Stimulated activated CD8-positive, alpha-beta memory T cell treated with anti-CD3 and anti-CD28 coated beads, Interleukin-7, amount 100 ng/mL, for 4 hours (primary cell): ENCODE data around the gene MNT.
A peak's percentile ranks its signal among the peaks of the same experiment; 100 is the strongest.
"Not testable (repeated sequence)": the region's sequence is repeated elsewhere in the genome, so short reads cannot be mapped to it uniquely, and the experiment has no call there.

ENCODE experiments used
- DNase-seq, 2 donors: peaks; one replicate each; pipeline ENCODE4 v3.0.0-alpha.2; 2020; ENCODE audit warnings: low read depth in 2 of 2

MNT gene, protein sequence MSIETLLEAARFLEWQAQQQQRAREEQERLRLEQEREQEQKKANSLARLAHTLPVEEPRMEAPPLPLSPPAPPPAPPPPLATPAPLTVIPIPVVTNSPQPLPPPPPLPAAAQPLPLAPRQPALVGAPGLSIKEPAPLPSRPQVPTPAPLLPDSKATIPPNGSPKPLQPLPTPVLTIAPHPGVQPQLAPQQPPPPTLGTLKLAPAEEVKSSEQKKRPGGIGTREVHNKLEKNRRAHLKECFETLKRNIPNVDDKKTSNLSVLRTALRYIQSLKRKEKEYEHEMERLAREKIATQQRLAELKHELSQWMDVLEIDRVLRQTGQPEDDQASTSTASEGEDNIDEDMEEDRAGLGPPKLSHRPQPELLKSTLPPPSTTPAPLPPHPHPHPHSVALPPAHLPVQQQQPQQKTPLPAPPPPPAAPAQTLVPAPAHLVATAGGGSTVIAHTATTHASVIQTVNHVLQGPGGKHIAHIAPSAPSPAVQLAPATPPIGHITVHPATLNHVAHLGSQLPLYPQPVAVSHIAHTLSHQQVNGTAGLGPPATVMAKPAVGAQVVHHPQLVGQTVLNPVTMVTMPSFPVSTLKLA

DNA sequence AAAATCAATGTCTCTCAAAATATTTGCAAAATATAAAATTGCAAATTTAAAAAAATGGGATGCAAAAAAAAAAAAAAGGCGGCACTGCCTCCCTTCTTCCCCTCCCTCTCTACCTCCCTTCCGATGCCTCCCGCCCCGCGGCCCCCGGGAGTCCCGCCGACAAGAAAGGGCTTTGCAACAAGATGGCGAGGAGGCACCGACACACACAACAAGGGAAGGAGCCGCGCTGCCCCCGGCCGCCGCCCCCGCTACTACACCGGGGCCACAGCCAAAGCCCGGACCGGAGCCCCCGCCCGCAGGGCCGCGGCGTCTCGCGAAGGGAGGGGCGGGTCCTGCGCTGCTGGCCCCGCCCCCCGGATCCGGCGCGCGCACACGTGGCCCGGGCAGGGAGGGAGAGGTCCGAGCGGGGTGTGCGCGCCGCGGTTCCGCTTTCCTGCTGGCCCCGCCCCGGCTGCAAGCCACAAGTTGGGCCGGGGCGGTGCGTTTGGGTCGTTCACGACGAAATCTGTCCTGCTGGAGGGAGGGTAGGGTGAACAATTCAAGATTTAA is at the start of gene MNT:
TSS of gene MNT (minus strand) at position 184 of the 549 bp plus-strand sequence. CDS start 348 bp downstream, outside the sequence.
- peak; percentile 89 to 95 for DNase-seq

DNA sequence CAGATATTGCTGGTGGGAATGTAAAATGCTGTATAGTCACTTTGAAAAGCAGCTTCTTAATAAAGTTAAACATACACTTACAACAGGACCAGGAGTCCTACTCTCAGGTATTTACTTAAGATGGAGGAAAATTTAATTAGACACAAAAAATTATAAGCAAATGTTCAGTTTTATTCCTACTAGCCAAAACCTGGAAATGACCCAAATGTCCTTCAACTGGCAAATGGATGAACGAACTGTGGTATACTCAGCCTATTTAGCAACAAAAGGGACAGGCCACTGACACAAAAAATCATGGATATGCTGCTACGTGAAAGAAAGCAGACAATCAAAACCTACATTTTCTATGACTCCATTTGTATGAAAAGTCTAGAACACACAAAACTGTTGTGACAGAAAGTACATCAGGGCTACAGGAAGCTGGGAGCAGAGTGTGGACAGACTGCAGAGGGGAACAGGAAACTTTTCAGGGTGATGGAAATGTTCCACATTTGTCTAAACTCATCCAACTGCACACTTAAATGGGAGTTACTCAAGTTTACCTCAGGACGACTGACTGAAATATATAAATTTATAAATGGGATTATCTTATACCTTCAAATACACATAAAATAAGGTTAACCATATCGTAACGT is 49.3 kb upstream of the MNT start:
- DNase-seq: no peak

DNA sequence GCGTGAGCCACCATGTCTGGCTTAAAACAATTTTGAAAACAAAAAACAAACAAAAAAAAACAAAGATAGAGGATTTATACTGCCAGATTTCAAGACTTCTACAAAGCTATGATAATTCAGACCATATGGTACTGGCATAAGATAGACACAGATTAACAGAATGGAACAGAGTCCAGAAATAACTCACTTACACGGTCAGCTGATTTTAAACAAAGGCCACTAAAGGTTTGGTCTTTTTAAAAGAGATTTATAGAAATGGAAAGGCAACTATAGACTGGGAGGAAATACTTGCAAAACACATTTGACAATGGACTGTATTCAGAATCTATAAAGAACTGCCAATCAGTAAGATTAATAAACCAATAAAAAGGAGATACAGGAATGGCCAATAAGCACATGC is 48.6 kb upstream of the MNT start:
- DNase-seq: no peak

DNA sequence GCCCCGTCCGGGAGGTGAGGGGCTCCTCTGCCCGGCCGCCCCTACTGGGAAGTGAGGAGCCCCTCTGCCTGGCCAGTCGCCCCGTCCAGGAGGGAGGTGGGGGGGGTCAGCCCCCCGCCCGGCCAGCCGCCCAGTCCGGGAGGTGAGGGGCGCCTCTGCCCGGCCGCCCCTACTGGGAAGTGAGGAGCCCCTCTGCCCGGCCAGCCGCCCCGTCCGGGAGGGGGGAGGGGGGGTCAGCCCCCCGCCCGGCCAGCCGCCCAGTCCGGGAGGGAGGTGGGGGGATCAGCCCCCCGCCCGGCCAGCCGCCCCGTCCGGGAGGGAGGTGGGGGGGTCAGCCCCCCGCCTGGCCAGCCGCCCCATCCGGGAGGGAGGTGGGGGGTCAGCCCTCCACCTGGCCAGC is 46.6 kb upstream of the MNT start:
- not testable (repeated sequence) for DNase-seq

DNA sequence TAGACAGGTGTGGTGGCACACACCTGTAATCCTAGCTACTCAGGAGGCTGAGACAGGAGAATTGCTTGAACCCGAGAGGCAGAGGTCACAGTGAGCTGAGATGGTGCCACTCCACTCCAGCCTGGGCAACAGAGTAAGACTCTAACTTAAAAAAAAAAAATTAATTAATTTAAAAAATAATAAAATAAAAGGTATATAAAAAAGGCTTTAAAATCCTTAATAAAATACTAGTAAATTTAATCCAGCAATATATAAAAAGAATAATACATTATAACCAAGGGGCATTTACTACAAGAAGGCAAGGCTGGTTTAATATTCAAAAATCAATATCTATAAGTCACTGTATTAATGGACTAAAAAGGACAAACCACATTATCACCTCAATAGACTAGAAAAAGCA is 44.8 kb upstream of the MNT start:
- DNase-seq: no peak

DNA sequence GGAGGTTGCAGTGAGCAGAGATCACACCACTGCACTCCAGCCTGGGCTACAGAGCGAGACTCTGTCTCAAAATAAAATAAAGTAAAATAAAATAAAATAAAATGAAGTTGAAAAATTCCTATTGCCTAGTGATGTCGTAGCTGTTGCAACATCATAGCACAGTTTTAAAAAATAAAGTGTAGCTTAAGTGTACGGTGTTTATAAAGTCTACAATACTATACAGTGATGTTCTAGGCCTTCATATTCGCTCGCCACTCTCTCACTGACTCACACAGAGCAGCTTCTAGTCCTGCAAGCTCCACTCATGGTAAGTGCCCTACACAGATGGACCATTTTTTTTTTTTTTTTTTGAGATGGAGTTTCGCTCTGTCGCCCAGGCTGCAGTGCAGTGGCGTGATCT is 43.5 kb upstream of the MNT start:
- no peak for DNase-seq

DNA sequence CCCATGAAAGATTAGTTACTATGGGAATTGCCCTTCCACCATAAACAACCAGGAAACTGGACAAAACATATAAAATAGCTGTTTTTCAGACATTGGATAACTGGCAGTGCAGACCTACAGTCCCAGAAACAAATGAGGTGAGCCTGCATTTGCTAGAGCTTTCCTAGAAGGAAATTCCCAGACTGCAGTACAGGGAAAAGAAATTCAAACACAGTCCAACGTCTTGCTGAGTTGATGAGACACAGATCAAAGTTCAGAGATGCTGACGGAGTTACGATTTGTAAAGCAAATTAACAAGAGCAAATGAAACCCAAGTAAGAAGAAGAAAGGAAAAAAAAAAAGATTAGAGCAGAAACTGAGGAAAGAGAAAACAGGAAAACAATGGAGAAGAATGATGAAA is 41.3 kb upstream of the MNT start:
- no peak for DNase-seq

DNA sequence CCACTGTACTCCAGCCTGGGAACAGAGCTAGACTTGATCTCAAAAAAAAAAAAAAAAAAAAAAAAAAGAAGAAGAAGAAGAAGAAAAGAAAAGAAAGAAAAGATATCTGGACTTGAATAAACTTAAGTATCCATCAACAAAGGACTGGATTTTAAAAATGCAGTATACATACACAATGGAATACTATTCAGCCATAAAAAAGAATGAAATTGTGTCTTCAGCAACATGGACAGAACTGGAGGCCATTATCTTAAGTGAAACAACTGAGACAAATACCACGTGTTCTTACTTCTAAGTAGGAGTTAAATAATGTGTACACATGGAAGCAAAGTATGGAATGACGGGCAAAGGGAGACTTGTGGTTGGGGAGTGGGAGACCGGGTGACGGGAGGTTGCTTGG is 40.1 kb upstream of the MNT start:
- no peak for DNase-seq

DNA sequence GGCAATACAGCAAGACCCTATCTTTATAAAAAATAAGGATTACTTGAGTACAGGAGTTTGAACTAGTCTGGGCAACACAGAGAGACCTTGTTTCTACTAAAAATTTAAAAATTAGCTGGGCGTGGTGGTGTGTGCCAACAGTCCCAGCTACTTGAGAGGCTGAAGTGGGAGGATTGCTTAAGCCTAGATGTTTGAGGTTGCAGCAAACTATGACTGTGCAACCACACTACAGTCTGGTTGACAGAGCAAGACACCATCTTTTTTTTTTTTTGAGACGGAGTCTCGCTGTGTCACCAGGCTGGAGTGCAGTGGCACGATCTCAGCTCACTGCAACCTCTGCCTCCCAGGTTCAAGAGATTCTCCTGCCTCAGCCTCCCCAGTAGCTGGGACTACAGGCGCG is 39.1 kb upstream of the MNT start:
- not testable (repeated sequence) for DNase-seq

DNA sequence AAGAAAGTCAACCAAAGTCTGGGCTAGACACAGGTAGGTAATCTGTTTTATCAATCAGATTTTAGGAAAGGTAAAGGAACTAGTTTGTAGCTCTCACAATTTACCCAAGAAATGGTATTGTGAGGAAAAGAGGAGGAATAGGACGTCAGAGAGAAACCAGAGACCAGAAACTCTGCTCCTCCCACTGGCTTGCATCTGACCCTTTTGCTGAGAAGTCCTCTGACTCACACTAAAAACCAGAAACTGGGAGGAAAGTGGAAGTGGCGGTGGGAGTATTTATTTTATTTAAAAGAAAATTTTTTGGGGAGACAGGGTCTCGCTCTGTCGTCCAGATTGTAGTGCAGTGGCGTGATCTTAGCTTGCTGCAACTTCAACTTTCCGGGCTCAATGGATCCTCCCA is 38.0 kb upstream of the MNT start:
- DNase-seq: no peak

DNA sequence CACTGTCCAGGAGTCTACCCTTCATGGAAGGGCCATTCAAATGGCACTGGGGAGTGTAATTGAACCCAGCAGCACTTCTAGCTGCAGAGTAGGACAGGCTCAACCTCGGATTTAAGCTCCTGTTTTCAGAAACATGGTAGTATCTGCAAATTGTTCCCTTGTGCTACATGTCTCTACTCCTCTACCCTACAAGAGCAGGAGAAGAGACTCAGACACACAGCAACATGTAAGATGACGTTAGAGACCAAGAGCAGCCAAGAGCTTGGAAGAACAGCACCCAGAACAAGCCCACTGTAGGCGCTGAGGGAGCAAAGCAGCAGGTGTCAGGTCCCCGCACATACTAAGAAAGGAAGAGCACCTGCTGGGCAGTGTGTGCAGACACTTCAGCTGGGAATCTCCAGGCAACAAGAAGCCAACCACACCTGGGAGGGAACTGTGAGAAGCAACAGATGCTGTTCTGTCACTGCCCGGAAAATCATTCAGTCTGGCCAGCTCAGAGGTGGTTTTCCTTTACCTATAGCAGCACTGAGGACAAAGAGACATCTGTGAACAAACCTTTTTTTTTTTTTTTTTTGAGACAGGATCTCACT is 35.6 kb upstream of the MNT start:
- DNase-seq: no peak

DNA sequence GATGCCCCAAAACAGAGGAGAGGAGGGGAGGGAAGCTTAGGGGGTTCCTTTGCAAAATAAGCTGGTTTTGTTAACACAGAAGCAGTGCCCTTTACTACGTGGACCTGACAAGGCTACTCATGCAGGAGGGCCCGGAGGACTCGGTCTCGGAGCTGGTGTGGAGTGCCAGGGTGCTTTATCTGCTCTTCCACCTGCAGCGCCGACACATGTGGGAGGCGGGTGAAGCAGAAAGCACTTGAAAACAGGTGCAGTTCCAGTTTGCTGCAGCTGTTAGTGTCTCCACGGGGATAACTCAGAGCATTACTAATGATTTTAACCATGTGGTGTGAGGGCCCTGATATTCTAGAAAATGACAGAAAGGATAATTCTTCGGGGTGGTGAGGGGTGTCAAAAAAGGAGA is 35.0 kb upstream of the MNT start:
- no peak for DNase-seq

DNA sequence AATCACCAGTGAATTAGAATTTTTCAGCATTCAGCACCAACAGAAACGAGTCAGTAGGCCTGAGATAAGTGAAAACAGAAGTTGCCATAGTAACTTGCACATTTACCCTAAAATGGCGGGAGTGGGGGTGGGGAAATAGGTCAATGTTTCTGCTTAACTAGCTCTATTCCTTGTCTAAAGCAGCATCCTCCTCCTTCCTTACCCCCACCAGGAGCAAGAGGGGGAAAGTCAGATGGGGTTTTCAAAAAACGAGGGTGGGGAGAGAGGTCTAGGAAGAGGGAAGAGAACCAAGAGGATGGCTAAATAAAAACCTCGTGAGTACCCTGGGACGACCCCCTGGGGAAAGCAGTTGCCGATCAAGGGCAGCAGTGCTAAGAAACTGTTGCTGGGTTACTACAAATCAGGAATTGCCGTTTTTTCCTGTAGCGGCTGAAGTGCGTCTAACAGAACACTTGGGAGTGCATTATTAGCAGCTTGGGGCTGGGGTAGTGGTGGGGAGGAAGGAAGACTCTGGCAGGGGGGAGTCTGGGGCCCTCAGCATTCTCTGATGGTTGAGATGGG is 34.4 kb upstream of the MNT start:
- no peak for DNase-seq

DNA sequence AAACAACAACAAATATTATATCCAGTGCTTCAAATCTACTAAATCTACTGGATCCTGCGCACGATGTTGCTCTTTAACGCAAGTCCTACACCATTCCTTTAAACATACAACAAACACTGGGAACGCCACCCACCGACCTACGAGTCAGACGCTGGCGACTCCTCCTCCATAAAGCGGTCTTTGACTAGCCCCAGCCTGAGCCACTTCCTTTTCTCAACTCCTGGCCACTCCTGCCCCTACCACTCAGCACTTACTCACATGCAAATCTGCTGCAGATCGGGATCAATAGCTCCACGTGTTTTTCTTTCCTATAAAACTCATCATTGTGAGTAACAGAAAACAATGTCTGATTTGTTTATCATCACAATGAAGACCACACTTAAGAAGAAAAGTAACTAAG is 32.8 kb upstream of the MNT start:
- DNase-seq: no peak

DNA sequence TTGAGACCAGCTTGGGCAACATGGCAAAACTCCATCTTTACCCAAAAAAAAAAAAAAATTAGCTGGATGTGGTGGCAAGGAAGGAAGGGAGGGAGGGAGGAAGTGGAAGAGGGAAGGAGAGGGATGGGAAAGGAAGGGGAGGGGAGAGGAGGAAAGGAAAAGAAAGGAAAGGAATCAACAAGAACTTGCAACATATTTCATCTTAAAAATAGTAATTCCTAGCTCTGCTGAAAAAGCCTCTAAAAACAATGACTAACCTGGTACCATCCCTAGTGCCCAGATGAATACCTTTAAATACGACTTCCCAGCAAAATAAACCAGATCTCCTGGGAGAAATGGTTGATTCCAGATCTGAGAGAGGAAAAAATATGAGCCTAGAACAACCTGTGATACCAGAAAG is 27.1 kb upstream of the MNT start:
- no peak for DNase-seq

DNA sequence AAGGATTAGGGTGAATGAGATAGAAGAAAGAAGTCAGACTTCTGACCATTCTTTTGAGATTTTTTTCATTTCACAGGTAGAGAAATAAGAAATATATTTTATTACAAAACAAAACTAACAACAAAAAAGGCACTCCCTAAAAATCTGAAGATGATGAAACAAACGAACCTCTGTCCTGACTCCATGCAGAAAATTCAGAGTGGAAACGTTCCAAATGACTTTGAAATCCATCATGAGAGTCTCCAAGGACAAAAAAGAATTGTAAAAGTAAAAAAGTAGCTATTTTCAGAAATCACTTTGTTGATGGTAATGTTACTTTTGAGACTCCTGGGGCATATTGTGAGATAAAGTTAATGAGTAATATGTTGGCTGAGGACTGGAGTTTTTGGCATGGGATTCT is 26.4 kb upstream of the MNT start:
- DNase-seq: no peak

DNA sequence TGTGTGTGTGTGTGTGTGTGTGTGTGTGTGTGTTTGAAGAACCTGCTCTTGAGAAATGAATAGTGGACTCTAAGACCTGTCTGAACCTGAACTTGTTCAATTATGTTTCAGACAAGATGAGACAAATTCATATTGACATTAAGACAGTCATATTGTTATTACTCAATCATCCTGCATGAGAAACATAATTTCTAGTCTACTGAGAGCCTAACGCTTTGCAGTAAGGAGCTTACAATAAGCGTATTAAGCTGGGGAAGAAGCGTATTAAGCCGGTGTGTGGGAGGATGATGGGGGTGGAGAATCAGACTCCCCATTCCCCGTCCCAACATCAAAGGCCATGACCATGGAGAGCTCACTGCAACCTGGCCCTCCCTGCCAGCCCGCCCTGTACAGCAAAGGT is 22.4 kb upstream of the MNT start:
- DNase-seq: no peak

DNA sequence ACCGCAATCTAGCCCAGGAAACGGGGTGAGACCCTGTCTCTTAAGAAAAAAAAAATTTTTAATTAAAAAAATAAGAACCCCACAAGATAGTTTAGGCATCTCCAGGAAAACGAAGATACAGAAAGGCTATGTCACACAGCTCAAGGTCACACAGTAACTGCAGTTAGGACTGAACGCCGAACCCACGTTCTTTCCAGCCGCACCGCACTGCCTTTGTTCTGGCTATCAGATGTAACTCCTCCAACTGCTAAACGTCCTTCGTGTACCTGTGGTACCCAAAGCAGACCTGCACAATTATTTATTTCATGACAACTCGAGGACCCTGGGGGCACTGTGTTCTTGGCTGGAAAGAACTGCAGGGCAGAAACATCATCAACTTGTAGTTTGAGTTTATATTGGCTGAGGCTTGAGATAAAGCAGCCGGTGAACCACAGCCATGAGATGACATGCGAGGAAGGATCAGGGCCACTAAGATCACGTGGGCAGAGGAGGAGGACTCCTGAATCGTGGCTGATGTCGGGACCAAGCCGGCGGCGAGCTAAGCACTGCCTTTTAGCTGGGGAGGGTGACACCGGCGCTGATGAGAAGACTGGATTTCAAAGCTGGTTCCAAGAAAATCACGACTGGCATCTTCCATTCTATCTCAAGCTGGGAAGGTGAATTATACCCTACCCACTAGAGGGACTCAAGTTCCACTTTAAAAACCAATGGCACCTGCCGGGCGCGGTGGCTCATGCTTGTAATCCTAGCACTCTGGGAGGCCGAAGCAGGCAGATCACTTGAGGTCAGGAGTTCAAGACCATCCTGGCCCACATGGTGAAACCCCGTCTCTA is 20.7 kb upstream of the MNT start:
- no peak for DNase-seq

DNA sequence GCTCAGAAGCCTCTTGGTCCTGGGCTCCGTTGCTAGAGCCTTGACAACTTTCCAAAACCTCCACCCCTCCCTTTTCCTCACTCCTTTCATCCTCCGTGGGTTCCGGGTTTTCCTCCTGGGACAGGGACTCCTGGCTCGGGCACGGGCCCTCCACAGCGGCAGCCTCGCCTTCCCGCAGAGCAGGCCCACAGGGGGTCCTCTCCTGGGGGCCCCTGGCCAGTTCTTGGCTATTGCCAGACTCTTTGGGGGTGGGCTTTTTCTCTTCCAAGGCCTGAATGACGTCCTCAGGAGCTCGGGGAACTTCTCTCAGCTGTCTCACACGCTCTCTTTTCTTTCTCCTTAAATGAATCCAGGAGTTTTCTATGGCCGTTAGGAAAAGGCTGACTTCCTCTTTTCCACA is 19.3 kb upstream of the MNT start:
- no peak for DNase-seq

DNA sequence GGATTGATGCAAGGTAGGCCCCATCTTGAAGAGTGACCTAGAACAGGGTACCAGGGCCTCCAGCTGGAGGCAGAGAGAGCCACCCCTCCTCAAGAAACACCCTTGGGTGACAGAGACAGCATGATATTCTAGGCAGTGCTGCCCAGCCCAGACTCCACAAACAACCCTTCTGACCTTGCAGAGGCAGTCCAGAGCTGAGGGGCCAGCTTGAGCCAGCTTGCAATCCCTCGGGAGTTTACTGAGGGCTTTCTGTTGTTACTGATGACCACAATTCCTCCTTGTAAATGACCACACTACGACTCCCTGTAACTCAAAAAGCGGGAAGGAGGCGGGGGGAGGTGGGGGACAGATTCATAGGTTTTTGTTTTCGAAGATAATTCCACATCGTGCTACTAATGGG is 18.6 kb upstream of the MNT start:
- DNase-seq: no peak

DNA sequence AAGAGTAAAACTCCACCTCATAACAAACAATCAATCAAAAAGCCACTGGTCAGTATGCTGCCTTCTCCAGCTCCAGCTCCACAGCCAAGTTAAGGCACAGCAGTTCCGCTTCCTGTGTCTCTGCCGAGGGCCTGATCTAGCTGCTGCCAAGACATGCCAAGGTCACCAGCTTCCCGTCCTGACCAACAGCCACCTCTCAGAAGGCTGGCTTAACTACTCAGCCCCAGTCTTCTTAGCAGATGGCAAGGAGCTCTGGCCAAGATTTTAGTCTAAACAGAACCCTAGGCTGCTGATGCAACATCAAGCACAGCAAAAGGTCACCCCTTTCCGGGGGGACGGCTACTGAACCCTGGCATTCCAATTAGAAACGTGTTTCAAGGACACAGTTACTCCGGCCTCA is 17.7 kb upstream of the MNT start:
- no peak for DNase-seq
